GM21390 (cell line): ENCODE data around the gene TBC1D22A.

ENCODE experiments used
- ATAC-seq: cut with Tn5 transposase; IDR thresholded peaks from one replicate; pipeline ENCODE4 v1.9.1; 2021; ENCODE audit not compliant: unreplicated experiment

The TBC1D22A gene

DNA sequence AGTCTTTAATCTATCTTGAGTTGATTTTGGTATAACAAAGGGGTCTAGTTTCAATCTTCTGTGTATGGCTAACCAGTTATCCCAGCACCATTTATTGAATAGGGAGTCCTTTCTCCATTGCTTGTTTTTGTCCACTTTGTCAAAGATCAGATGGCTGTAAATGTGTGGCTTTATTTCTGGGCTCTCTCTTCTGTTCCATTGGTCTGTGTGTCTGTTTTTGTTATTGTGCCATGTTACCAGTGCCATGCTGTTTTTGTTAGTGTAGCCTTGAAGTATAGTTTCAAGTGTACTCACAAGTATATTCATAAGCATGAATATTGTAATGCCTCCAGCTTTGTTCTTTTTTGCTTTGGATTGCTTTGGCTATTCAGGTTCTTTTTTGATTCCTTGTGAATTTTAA lies 159.6 kb downstream of the TBC1D22A start:
- ATAC-seq = no peak

DNA sequence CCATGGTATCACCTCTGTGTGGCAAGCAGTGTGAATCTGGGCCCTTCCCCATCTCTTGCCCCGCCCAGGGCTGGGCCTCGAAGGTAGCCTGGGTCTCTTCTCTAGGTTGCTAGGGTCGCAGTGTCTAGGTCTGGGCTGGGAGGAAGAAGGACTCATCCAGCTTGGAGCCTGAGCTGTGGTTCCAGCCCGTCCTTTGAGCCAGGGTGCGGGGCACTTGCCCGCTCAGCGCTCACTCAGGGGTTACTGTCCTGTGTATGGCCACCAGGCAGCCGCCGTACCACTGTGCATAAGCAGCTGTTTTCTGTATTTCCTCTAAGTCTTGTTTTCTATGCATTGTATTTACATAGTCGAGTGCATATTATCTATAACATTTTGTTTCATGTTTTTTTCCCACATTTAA lies 160.9 kb downstream of the TBC1D22A start:
- no peak for ATAC-seq

DNA sequence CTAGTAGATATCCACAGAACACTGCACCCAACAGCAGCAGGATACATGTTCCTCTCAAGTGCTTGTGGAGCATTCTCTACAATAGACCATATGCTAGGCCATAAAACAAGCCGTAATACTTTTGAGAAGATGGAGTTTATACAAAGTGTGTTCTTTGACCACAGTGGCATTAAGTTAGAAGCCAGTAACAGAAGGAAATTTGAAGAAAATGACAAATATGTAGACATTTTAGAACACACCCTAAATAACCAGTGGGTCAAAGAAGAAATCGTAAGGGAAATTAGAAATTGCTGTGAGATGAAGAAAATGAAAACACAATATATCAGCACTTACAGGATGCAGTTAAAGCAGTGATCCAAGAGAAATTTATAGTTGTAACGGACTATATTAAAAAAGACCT lies 163.4 kb downstream of the TBC1D22A start:
- ATAC-seq = no peak

DNA sequence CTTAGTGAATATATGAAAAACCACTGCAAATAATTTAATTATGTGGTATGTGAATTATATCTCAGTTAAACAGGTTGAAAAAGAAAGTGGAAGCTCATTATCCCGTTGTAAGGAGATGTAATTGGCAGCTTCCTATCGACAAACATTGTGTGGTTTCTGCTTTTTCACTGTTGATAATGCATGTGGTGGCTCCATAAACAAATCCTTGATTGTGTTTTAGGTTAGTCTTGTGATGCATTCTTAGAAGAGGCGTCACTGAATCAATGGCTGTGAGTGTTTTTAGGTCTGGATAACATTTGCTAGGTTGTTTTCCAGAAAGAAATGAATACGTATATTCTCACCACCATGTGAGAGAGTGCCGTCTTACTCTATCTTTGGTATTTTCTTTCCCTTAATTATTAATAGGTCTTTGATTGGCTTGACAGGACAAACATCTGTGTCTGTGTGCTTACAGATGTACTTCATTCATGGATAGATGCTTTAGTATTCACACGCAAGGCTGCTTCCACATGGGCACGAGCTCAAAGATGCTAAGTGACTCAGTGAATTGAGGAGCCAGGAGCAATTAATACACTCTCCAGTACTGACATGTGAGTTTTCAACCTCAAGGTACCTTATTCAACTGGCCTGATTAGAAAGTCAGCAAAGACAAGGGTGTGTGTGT lies 166.7 kb downstream of the TBC1D22A start:
- ATAC-seq = no peak

DNA sequence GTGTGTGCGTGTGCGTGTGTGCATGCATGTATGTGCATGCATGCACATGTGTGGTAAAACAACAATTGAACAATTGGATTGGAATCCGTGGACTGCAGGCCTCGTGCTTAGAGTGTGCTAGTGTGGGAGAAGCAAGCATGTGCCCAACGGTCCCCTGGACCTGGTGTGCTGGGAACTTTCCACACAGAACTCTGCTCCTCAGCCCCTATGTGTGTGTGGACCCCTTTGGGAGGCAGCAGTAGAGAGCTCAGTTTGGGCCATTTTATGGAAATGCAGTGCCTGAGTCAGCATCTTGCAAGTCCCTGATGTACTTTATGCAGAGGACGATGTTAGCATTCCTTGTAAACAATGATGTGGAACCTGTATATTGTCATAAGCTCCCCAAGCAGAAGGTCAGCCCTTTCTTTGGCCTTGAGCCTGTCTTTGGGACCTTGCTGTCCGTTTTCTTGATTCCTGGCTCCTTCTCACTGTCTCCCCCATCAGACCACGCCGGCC lies 167.3 kb downstream of the TBC1D22A start:
- ATAC-seq = no peak

DNA sequence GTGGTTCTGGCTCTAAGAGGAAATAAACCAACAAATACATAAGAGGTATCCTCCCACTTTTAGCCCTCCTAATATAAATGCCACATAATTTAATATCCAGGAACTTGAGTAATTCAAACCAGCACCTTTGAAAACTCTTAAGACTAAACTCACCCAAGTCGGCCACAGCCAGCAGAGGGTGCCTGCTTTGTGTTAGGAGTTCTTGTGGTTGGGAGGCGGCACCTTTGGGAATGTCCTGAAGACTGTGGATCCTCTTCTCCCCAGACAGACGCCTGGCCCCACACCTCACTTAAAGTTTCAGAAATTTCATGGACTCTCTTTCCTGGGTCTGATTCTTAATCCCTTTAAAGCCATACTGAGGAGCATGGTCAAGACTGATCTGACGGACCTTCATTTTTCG lies 169.0 kb downstream of the TBC1D22A start:
- ATAC-seq = no peak

DNA sequence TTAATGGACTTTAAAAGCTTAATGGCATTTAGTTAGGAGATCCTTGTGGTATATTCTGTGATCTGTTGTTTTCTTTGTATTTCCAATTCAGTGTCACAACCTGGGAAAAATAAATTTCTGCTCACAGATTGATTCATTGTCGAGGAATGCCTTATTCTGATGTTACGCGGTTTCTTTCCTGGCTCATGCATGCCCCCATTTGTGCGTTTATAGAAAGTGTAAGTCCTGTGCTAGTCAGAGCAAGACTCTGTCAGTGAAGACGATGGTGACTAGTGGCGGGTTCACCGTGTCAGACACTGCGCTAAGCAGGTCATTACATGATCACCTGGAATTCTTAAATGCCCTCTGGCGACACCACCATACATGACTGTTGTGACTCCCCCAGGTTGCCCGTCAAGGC lies 169.4 kb downstream of the TBC1D22A start:
- no peak for ATAC-seq

DNA sequence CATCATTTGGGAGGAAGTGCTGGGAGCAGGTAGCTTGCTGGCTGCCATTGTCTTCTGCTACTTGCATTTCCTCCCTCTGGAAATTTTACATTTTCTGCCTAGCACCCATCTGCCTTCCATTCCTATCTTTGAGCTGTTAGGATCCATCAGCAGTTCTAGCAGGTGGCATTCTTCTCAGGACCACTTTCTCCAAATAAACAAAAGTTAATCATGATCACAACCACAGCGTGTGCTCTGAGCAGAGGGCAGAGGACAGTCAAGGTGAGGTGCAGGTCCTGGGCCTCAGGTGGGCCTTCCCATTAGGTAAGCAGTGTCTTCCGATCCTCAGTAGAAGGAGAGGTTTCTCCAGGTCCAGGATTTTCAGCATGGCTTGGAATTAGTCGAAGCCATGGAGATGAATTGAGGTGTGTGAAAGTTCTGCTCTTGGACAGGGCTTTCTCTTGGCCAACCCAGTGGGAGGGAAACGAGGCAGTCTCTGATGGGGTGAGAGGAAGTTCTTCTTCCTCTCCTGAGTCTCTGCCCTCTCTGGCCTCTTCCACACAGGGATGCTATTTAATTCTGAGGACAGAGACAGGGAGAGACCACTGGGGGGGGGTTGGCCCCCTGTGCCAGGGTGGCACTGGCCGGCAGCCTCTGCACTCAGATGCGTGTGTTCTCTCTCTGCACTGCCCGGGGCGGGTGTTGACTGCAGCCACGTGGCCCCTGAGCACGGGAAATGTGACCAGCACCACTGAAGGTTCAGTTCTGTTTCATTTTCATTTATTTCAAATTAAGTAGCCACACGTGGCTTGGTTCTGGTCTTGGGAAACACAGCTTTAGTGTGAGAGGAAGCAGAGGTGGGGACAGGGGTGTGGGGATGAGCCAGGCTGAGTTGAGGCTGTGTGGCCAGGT lies 170.8 kb downstream of the TBC1D22A start:
- ATAC-seq = no peak

DNA sequence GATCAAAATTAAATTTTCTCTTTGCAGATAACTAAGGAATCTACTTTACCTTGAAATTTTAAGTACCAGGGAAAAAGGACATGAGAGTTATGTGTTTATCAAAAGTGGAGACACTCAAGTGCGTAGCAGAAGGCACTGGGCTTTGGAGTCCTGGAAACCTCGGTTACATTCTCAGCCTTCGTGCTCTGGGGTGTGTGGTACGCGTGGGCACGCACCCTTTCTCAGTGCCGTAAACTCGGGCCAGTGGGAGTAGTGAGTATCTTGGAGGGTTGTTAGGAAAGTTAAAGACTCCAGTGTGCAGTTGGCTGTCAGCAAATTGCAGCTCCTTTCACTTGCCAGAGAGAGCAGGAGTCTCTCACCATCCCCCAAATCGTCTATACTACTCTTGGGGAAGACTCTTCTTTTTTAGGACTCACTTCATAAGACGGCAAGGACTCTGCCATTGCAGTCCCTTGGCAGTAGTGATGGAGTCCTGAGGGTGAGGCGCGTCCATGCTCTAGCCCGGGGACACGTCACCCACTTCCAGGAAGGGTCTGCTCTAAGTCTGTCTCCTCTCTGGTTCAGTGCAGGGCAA lies 171.8 kb downstream of the TBC1D22A start:
- no peak for ATAC-seq

DNA sequence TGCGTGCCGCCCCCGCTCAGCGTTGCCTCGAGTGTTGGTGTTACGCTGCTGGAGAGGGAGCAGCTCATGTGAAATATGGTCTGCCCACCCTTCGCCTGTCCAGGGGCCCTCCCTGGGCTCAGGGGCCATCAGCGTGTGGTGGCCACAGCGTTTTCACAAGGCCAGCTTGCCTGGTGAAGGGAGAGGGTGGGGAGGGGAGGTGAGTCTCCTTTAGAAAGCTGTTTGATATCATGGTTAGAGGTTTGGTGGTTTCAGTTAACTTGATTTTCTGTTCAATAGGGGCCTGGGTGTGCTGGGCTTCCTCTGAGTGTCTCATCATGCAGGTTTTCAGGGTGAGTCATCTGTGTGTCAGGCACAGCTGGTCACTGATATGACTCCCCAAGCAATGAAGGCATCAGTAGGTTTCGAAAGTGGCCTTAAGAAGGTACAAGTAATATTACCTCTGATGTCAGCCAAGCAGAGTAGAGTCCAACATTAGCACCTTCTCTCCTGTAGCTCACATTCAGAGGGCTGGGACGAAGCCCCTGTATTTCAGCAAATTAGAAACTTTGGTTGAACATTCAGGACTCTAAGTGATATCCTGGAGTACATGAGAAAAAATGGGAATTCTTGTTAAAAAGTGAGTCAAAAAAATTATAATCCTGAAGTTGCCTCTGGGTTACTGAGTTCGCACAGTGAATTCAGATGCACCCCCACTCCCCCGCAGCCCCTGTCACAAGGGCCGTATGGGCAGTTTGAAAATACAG lies 172.5 kb downstream of the TBC1D22A start:
- ATAC-seq = no peak

DNA sequence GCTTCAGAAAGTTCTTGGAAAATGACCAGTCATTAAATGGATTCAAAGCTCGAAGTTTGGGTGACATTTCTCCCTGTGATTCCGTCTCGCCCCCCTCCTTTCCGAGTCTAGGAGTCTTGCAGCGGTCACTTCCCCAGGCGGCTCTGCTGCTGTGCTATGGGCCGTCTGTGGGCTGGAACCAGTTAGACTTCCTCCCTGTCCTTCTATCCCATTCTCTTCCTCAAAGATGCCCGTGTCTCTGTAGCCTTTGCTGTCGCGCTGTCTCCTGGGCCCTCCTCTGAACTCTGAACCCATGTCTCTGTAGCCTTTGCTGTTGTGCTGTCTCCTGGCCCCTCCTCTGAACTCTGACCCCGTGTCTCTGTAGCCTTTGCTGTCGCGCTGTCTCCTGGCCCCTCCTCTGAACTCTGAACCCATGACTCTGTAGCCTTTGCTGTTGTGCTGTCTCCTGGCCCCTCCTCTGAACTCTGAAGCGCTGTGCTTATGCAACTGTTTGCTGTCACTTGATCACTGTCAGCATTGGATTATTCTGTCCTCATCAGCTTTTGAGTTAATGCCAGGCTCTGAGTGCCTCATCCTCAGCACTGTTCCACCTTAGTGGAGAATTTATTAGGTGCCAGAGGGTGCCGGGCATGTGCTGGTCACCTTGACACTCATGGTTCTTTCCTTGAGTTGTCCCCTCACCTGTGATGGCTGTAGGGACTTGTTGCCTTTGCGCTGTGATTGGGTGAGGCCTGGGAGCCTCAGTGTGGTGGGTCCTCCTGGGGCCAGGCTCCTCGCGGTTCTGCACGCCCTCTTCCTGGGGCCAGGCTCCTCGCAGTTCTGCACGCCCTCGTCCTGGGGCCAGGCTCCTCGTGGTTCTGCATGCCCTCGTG lies 173.3 kb downstream of the TBC1D22A start:
- no peak for ATAC-seq

DNA sequence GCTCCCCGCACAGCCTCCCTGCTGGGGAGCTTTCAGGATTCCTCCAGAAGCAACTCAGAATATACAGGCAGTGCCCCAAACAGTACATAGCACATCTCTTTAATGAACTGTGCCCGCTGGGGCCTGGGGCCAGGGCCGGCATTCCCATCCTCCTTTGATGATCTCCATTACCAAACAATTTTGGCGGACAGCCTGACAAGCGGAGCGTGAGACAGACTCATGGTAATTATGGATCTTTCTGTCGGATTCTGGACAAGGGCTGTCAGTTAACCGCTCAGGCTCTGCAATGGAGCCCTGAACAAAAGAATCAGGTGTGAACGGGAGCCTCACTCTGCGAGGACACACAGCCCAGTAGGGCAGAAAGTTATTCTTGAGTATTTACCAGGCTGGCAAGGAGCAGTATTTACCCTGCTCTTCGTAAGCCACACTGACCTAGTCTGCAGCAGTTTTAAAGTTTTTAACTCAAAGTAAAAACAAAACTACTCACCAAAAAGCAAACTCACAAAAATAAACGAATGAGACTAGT lies 174.0 kb downstream of the TBC1D22A start:
- no peak for ATAC-seq

DNA sequence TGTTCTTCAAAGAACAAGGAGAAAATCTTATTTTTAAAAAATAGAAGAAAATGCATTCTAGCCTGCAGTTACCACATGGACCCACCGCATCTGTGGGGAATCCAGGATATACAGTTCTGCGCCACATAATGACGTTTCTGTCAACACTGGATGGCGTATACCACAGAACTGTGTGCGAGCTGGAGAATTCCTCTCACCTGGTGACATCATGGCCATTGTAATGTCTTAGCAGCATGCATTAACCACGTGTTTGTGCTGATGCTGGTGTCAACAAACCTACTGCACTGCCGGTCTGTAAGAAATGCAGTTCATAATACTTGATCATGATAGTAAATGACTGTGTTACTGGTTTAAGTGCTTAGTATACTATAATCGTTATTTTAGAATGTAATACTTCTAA lies 174.7 kb downstream of the TBC1D22A start:
- ATAC-seq = no peak

DNA sequence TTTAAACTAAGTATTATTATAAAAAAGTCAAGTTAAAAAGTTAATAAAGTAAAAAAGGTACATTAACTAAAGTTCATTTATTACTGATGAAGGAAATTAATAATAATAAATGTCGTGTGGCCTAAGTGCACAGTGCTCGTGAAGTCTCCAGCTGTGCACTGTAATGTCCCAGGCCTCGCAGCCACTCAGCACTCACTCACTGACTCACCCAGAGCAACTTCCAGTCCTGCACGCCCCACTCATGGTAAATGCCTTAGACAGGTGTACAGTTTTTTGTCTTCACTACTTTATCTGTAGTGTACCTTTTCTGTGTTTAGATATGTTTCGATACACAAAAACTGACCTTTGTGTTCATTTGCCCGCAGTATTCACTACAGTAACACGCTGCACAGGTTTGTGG lies 175.5 kb downstream of the TBC1D22A start:
- no peak for ATAC-seq

DNA sequence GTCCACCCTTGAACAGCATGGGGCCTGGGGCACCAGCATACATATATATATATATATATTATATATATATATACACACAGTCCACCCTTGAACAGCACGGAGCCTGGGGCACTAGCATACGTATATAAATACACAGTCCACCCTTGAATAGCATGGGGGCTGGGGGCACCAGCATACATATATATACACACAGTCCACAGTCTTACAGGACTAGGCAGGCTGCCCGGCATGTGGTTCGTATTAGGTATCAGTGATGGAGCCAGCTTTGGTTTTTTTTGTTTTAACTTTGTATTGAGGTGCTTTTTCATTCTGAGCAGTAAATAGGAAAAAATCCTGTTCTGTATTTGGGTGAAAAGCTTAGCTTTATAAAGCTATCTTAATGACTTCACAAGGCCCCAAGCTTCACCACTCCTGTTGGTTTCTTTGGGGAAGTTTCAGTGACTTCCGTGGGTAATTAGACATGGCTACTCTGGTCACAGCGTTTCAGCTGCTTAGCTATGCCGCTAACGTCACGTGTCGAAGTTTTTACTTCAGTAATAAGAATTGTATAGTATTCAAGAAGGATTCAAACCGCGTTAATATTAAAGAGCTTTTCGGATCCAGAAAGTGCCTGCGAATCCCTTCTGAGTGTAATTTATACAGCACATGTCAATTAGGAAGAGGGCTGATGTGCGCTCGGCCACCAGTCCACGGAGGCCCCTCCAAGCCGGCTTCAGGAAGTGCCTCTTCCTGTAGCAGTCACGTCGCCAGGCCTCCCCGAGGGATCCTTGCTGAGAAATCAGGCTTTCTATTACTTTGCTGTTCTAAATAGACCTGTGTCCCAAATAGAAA lies 179.7 kb downstream of the TBC1D22A start:
- ATAC-seq = no peak

DNA sequence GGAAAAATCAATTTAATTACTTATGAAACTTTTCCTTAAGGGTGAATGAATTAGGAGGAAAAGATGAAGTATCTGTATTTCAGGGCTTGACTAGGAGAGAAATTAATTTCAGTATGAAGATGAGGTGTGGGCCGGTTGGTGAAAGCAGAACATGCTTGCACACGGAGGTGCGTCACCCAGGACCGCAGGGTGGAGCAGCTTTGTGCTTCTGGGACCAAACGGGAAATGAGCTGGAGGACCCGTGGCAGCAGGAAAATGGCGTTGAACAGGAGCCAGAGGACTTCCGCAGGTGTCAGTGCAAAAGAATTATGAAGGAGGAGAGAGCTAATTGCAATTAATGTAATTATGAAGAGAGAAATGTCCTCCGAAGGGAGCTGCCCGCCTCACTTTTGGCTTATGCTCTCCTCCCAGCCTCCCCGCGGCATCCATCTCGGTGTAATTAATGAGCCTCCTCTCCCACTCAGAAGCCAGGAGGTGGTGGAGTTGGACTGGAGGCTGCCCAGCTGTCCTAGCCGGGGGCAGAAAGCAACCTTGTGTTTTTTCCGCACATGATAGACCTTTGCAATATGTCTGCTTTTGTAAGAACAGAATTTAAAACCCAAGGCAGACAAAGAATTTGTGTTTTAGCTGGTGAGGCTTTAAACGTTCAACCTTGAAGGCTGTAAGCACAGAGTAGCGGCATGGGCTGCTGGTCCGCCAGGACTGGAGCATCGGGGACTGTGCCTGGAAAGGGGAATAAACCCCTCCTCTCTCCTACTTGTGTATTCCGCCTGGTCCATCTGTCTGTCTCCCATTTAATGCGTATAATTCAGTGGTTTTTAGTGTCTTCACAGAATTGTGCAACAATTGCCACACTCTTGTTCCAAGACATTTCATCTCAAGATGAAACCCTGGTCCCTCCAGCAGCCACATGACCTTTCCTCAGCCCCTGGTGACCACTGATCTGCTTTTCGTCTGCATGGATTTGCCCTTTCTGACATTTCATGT lies 180.6 kb downstream of the TBC1D22A start:
- ATAC-seq = no peak

DNA sequence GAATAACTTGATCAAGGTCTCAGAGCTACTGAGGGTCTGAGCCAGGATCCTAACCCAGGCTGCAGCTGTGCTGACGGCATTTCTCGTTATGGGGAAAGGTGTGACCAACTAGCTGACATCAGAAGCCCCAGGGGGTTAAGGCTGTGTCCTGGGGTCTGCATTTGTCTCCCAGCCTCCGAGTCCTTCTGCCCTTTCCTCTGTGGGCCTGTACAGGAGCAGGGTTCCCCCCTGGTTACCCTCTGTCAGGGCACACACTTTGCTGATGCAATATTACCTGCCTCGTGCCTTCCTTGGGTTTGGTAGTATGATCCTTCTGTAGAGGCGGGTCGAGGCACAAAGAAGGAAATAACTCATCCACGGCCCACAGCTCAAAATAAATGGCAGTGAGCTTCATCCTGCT lies 183.0 kb downstream of the TBC1D22A start:
- ATAC-seq = no peak

DNA sequence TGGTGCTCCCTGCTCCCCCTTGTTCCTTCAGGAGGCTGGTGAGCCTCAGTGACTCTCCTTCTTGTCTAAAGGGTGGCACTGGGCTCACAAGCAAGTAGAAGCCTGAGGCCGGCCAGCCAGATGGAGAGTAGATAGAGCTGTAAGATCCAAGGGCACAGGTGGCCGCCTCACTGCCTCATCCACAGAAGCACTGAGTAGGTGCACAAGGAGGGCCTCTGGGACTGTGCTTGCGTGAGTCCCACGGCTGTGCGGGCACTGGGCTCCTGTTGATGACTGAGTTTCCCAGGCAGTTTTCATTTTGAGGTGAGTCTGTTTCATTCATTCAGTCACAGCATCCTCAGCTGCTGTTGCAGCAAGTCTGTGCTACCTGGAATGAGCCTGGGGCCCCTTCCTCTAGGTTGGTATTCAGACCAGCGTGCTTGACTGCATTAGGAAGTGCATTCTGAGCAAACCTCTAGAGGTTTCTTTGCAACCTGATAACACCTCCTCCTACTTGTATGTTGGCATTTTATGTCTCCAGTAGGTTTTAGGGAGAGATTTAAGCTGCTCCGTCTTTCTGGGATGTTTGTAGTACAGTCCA lies 184.0 kb downstream of the TBC1D22A start:
- no peak for ATAC-seq
